GM18858 (cell line): ENCODE data around the gene ZNFX1.

ENCODE experiments used
- ATAC-seq: cut with Tn5 transposase; IDR thresholded peaks from one replicate; pipeline ENCODE4 v1.9.1; 2021; ENCODE audit not compliant: unreplicated experiment

ZNFX1 gene

GRCh38 chr20:49293122-49293521, 15.3 kb upstream of the ZNFX1 start:
- no peak for ATAC-seq

GRCh38 chr20:49292010-49292409, 14.2 kb upstream of the ZNFX1 start:
- ATAC-seq, result no peak

- ATAC-seq, result no peak
Measured at GRCh38 chr20:49291200-49291599, 13.3 kb upstream of the ZNFX1 start.

GRCh38 chr20:49290608-49291191, 12.8 kb upstream of the ZNFX1 start:
- ATAC-seq, result no peak

DNA sequence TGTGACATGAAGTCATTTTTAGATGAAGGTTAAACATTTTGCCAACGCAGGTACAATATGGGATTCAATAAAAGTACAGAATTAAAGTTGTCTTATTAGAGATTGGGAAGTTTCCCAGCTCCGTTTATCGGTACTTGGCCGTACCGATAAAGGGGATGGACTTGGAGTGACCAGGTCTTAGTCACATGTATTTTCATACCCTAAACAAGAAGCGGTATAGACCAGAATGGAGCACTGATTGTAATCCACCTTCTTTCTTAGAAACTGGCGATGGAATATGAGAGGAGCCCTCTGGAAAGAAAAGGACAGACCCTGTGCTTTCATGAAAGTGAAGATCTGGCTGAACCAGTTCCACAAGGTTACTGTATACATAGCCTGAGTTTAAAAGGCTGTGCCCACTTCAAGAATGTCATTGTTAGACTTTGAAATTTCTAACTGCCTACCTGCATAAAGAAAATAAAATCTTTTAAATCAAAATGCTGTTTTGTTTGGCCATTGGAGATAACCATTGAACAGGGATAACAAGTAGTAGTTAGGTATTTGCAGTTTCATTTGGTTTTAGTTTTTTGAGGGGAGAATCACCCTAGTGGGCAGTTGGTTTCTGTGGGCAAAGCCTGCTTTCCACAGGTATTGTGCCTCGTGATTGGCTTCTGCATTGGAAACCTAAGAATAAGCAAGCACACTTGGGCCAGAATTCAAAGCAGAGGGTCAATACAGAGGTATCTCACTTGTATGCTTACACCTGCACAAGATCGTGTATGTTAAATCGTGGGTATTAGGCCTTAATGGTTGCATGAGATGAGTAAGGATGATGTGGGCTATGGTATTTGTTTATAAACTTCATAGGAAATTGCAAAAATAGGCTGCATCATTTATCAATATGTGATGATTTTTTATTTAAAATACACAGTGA, 11.2 kb upstream of the ZNFX1 start:
- ATAC-seq, result no peak

GRCh38 chr20:49288250-49288751, 10.4 kb upstream of the ZNFX1 start:
- ATAC-seq, result no peak

- no peak for ATAC-seq
Measured at GRCh38 chr20:49287555-49288249, 9.8 kb upstream of the ZNFX1 start.

DNA sequence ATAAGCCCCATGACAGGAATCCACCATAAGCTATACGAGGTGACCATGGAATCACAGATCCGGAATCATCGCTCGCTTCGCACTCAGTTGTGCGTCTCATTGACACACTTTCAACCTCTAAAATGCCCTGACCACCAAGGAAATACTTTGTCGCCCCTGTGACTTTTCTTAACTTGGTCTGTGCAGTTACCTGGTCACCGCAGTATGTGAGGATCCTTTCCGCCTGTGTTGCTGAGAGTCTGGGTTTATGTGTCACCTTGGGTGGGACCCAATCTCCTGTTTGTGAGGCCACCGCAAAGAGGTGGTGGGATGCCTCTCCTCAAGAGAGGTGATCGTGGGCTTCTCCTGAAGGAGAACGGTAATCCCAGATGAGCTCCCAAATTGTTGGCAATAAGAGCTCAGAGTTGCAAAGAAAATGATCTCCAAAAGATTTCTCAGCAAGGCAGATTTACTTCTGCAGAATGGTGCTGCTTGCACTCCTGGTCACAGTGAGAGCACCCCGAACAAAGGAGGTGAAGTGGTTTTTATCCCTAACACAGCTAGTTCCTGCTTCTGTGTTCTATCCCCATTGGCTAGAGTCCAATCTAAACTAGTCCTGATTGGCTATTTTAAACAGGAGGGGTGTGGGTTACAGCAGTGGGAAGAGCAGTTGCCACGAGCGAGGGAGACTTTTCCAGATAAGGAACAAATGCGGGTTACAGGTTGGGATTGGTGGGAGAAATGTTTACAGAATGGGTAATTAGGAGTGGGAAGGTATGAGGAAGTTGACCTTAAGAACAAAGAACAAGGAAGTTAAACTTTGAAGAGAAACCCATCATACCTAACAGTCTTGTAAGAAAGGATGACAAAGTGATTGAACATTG, 9.1 kb upstream of the ZNFX1 start:
- no peak for ATAC-seq

DNA sequence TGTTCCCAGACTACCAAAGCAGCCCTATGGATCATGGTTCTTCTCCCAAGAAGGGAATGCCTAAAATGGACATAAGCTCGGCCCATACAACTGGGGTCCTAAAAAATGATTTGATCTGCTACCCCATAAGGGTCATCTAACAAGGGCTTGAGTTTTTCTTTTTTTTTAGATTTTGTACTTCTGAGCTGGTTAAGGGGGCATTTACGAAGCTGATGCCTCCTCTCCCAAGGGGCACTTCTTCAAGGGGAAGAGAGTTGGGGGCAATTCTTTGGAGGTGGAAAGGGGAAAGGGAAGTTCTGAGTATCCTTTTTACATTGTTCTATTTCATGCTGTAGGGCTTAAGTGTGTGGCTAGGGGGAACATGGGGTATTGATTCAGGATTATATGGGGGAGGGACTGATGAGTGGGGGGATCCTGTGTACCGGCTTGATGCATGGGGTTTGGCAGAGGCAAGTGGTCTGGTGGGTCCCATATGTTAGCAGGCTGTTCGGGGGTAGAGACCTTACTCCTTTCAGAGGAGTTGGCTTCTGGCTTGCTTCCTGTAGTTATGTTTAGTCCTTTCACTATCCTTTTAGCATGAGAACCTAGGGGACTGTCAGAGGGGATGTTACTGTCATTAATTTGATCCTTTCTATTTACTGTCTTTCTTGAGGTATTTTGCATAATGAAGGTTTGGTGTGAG, 8.1 kb upstream of the ZNFX1 start:
- no peak for ATAC-seq

GRCh38 chr20:49285233-49285668, 7.4 kb upstream of the ZNFX1 start:
- no peak for ATAC-seq

DNA sequence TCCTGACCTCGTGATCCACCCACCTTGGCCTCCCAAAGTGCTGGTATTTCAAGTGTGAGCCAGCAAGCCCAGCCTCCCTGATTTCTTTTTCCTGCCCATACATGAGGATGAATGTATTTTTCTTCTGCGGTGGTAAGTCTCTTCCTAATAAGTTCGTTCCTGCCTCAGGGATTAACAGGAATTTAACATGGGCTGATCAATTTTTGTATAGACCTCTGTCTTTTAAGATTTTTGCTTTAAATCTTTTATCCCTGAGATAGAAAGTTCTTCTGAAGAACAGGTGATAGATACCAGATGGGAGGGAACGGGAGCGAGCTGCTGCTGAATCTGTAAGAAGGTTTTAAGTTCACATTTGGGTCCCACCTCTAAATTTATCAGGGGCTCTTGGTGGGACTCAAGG, 7.0 kb upstream of the ZNFX1 start:
- ATAC-seq, result no peak

DNA sequence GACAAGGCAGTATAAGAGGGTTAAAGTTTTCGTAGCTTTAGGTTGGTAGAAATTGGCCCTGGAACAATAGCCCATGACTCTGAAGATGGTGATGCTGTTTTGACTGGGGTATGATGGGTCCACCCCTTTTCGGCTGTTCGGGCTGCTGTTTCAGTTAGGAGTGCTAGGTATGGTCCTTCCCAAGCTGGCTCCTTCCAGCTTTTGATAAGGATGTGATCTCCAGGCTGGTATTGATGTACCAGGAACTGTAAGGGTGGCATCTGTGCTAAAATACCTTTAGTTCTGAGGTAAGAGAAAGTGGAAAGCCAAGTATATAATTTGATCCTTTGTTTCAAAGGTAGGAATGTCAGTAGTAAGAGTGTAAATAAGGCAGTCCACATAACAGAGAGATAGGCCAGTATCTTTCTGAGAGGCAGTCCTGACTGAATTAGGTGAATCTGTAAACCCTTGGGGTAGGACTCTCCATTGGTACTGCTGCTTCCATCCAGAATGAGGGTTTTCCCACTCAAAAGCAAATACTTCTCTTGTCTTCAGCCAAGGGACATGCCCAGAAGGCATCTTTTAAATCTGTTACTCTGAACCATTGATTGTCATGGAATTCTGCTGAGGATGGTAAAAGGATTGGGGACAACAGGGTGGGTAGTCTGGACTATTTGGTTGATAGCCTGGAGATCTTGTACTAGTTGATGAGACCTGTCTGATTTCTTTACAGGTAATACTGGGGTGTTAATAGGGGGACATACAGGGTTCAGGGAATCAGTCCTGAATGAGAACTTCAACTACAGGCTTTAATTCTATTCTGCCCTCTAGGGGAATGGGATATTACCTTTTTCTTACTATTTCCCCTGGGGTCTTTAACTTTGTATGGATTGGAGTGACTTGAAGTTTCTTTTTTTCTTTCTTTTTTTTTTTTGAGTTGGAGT, 6.1 kb upstream of the ZNFX1 start:
- no peak for ATAC-seq

DNA sequence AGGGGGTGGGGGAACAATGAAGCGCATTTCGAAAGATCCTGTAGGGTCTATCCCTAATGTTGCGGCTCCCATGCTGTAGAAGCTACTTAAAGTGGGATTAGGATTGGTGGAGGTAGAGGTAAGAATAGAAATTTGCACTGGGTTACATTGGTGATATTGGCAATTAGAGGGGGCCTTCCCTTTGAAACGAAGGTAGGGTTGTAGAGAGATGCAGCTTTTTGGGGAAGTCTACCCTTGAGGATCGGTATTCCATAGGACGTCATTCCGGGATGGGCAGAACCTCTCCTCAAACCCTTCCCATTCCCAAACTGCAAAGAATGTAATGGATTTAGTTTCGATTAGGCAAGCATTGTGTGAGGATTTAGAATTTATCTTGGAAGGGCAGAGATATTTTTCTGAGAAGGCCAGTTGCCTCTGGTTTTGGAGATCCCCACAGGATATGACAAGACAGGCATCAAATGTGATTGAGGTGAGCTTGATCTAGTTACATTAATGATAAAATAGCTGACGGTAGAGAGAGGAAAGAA, 5.4 kb upstream of the ZNFX1 start:
- ATAC-seq, result no peak

DNA sequence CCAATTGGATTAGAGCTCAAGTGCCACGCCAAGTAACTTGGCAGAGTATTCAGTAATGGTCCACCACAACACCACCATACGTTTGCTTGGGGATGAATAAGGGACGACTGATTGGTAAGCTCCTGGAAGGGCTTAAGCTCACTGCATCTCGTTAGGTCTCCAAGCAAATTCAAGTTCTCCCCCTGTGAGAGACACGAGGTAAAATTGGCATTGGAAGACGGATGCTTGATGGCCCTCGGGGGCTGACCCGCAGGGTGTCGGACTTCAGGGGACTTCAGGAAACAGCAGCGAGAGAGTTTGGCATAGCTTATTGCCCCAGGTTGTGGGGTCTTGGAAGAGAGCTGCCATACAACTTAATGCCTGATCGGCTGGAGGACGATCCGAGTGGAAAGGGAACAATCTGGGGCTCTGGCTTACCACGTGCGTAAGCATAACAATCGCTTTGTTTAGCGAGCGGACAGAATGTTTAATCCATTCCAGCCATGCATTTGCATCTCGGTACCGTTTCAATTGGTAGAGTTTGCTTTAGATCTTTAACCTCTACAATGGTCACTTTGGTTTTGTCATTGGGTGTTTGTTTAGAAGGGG, 4.8 kb upstream of the ZNFX1 start:
- ATAC-seq, result no peak

DNA sequence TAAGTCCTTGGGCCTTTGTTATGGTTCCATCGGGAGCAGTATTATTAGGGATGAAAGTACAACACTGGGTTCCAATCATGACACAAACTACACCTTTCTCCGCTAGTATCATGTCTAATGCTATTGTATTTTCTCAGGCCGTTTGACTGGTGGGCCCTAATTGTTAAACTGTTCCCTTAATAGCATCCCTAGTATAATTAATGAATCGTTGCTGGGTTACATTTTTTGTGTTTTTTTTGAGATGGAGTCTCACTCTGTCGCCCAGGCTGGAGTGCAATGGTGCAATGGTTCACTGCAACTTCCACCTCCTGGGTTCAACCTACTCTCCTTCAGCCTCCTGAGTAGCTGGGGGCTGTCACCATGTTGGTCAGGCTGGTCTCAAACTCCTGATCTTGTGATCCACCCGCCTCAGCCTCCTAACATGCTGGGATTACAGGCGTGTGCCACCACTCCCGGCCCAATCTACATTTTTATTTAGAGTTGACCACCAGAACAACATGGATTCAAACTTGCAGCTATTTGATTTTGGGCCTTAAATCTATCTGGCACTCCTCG, 4.1 kb upstream of the ZNFX1 start:
- ATAC-seq, result no peak

DNA sequence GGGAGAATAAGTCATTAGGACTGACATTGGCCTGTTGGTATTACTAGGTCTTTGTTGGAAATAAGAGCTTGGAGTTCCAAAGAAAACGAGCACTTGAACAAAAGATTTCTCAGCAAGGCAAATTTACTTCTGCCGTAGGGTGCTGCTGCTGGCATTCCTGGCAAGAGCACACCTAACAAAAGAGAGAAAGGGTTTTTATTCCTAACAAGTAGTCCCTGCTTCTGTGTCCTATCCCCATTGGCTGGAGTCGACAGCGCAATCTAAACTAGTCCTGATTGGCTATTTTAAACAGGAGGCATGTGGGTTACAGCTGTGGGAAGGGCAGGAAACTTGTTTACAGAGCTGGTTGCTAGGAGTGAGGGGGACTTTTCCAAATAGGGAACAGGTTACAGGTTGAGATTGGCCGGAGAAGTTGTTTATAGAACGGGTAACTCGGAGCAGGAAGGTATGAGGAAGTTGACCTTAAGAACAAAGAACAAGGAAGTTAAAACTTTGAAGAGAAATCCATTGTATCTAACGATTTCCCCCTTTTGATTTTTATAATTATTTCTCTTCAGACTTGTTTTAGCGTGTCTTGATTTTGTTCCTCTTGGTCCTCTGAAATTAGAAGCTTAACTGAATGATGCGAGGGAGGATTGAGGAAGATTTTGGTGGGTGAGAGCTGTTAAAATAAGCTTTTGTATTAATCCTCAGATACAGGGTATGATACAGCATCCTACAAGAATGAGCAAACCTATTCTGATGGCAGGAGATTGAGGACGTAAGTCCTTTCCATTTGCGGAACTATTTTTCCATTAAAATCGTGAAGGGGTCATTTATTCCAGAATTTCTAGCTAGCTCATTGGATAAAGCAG, 3.4 kb upstream of the ZNFX1 start:
- ATAC-seq, result no peak

DNA sequence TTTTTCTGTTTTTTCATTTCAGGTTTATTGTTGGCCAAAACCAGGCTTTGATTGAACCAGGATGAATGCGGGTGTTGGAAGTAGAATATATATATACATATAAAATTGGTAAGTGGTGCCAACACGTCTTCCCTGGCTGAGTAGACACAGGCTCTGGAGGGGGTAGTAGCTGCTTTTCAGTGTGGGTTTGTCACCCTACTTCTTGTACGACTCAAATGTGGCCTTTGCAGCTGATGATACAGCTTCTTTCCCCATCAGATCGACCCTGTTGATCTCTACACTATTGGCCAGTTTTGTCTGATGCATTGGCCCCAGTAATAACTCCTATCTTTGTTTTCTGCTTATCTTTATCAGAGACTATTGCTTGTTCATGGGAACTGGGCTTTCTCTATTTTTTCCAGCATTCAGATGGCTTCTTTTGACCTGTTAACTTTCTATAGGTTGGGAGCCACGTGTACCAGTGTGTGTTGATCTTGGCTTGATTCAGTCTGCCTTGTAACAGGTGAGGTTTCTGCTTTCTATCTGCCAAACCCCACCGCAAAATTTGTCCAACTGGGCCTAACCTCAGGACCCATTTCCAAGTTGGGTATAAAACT, 2.7 kb upstream of the ZNFX1 start:
- no peak for ATAC-seq
